ENCODE results near the gene PSORS1C1.
"Not testable (repeated sequence)": the region's sequence is repeated elsewhere in the genome, so short reads cannot be mapped to it uniquely, and the experiment has no call there.

Gene PSORS1C1

GRCh38 chr6:31161216-31162126 lies 46.9 kb downstream of the PSORS1C1 start:
- no peak for DNase-seq

- no peak for DNase-seq
Measured at GRCh38 chr6:31162463-31163165, 48.0 kb downstream of the PSORS1C1 start.

GRCh38 chr6:31163922-31164321 lies 49.3 kb downstream of the PSORS1C1 start:
- no peak for DNase-seq

GRCh38 chr6:31164475-31165063 lies 50.0 kb downstream of the PSORS1C1 start:
- not testable (repeated sequence) for DNase-seq

GRCh38 chr6:31165064-31165832 lies 50.6 kb downstream of the PSORS1C1 start:
- not testable (repeated sequence) for DNase-seq

- no peak for DNase-seq
Measured at GRCh38 chr6:31165986-31166385, 51.4 kb downstream of the PSORS1C1 start.

GRCh38 chr6:31168606-31169005 lies 54.0 kb downstream of the PSORS1C1 start:
- DNase-seq, result no peak

- DNase-seq, result no peak
Measured at GRCh38 chr6:31169123-31169857, 54.7 kb downstream of the PSORS1C1 start.

- not testable (repeated sequence) for DNase-seq
Measured at GRCh38 chr6:31169858-31170599, 55.4 kb downstream of the PSORS1C1 start.

- no peak for DNase-seq
Measured at GRCh38 chr6:31170600-31170881, 55.9 kb downstream of the PSORS1C1 start, which contains the start of gene POU5F1. Gene POU5F1 (minus strand): TSS chr6:31170682. CDS start chr6:31170620, 62 bp downstream.

- no peak for DNase-seq
Measured at GRCh38 chr6:31170987-31171671, 56.5 kb downstream of the PSORS1C1 start.

GRCh38 chr6:31171931-31172905 lies 57.6 kb downstream of the PSORS1C1 start:
- DNase-seq, result no peak

- no peak for DNase-seq
Measured at GRCh38 chr6:31172973-31173384, 58.4 kb downstream of the PSORS1C1 start.

GRCh38 chr6:31173406-31173805 lies 58.8 kb downstream of the PSORS1C1 start:
- DNase-seq, result no peak

GRCh38 chr6:31174378-31174777 lies 59.8 kb downstream of the PSORS1C1 start:
- no peak for DNase-seq

GRCh38 chr6:31175971-31176370 lies 61.4 kb downstream of the PSORS1C1 start:
- no peak for DNase-seq

- DNase-seq, result no peak
Measured at GRCh38 chr6:31178143-31179041, 63.8 kb downstream of the PSORS1C1 start.

- DNase-seq, result no peak
Measured at GRCh38 chr6:31179042-31179386, 64.4 kb downstream of the PSORS1C1 start.

- DNase-seq, result no peak
Measured at GRCh38 chr6:31179896-31180295, 65.3 kb downstream of the PSORS1C1 start.
